Measurements from ENCODE around the gene MLXIP.

- no peak for TF ChIP-seq CBFA2T3 (IDR thresholded peaks at IDR 0.05)
- no peak for TF ChIP-seq POLR2AphosphoS5 (IDR thresholded peaks at IDR 0.05; ENCODE audit: control insufficient read depth, insufficient read depth, low read depth, low read length)
- TF ChIP-seq MTA3 (IDR thresholded peaks at IDR 0.05; ENCODE audit: borderline replicate concordance): no peak
- no peak for TF ChIP-seq CTCF (IDR thresholded peaks at IDR 0.05 in 2 of 3, conservative IDR thresholded peaks at IDR 0.05 in 1 of 3; ENCODE audit: insufficient read depth in 2 of 3, low read depth in 1 of 3, low read length in 3 of 3)
- TF ChIP-seq EP300 (IDR thresholded peaks at IDR 0.05; ENCODE audit: low read length): no peak
Measured at GRCh38 chr12:122121745-122122144, 43.2 kb downstream of the MLXIP start.

All from K562 (cell line).